PC-9 (cell line): Measurements from ENCODE around the gene NUP35. TPM values are rescaled to one million over a fixed set of nuclear protein-coding genes. Genes with fewer than 3 reads are reported as not detected.
A peak's percentile ranks its signal among the peaks of the same experiment; 100 is the strongest.

Source experiments
- BruUV-seq: library from RNA; stranded (reverse); fragments of 400-500 nt; replicated peaks from 2 replicates; lab custom pipeline; 2021; lab: Mats Ljungman, UMichigan
- CTCF ChIA-PET: fragments of 300-600 bp; sonication (Branson Sonifier 250); formaldehyde crosslinking; loops from one replicate; lab custom pipeline; 2022; ENCODE audit warnings: antibody characterized with exemption; lab: Charles Lee
- POLR2A ChIA-PET: fragments of 300-600 bp; sonication (Branson Sonifier 250); formaldehyde crosslinking; loops from one replicate; lab custom pipeline; 2022; ENCODE audit warnings: antibody characterized with exemption; ENCODE audit not compliant: unreplicated experiment; lab: Charles Lee
- DNase-seq, 2 experiments: peaks; one replicate each; pipeline versions ENCODE4 v3.0.0 to v3.0.0-alpha.2; 2015 to 2022; ENCODE audit warnings: mixed read lengths in 1 of 2
- H2AFZ ChIP-seq: fragments of 200-600 bp; sonication (generic); 2 replicates; pipeline ENCODE4 v1.8.1; 2017; ENCODE audit warnings: antibody characterized with exemption
- H3F3A ChIP-seq: fragments of 200-600 bp; sonication (generic); 2 replicates; pipeline ENCODE4 v1.8.1; 2017; ENCODE audit warnings: antibody characterized with exemption, mild to moderate bottlenecking, low read depth; ENCODE audit not compliant: insufficient read depth
- H3K27ac ChIP-seq: fragments of 200-600 bp; sonication (generic); 2 replicates; pipeline ENCODE4 v1.6.1; 2016; ENCODE audit warnings: mixed run types
- H3K27me3 ChIP-seq: fragments of 200-600 bp; sonication (generic); 2 replicates; pipeline ENCODE4 v1.6.1; 2016; ENCODE audit warnings: low read depth, mixed run types; ENCODE audit not compliant: insufficient read depth
- H3K36me3 ChIP-seq: fragments of 200-600 bp; sonication (generic); 2 replicates; pipeline ENCODE4 v1.6.1; 2016; ENCODE audit warnings: low read depth, mixed run types
- H3K4me1 ChIP-seq: fragments of 200-600 bp; sonication (generic); replicated peaks from 2 replicates; pipeline ENCODE4 v1.6.1; 2016; ENCODE audit warnings: mixed run types; ENCODE audit not compliant: insufficient read depth
- H3K4me2 ChIP-seq: fragments of 200-600 bp; sonication (generic); 2 replicates; pipeline ENCODE4 v1.6.1; 2017; ENCODE audit warnings: mixed run types
- H3K4me3 ChIP-seq: fragments of 200-600 bp; sonication (generic); 2 replicates; pipeline ENCODE4 v1.6.1; 2016; ENCODE audit warnings: mixed run types
- H3K79me2 ChIP-seq: fragments of 200-600 bp; sonication (generic); 2 replicates; pipeline ENCODE4 v1.6.1; 2017; ENCODE audit warnings: low read depth, mixed run types
- H3K9me2 ChIP-seq: fragments of 200-600 bp; sonication (generic); 2 replicates; pipeline ENCODE4 v1.8.1; 2017; ENCODE audit warnings: mild to moderate bottlenecking; ENCODE audit not compliant: insufficient read depth
- H3K9me3 ChIP-seq: fragments of 200-600 bp; sonication (generic); 2 replicates; pipeline ENCODE4 v1.8.1; 2016; ENCODE audit warnings: low read depth; ENCODE audit not compliant: insufficient read depth
- H4K20me1 ChIP-seq: fragments of 200-600 bp; sonication (generic); 2 replicates; pipeline ENCODE4 v1.8.1; 2017; ENCODE audit not compliant: insufficient read depth
- EZH2 ChIP-seq: fragments of 200-600 bp; sonication (generic); IDR thresholded peaks from 2 replicates; pipeline ENCODE4 v1.8.0; 2017; ENCODE audit warnings: antibody characterized with exemption, low read depth
- intact Hi-C: fragments of 100-400 bp; cut with micrococcal nuclease; formaldehyde crosslinking; loops from one replicate; pipeline ENCODE4 v1.10.0; 2022; ENCODE audit not compliant: unreplicated experiment
- total RNA-seq: library from RNA; stranded (reverse); gene quantifications from 2 replicates; pipeline ENCODE4 v1.2.3, GENCODE V29; 2021
- TF ChIP-seq, protein P1 (sequence below): fragments of 200-600 bp; sonication (generic); conservative IDR thresholded peaks from 2 replicates; pipeline ENCODE4 v1.6.1; 2017; ENCODE audit warnings: mixed run types, antibody characterized with exemption, mild to moderate bottlenecking, moderate library complexity

Gene NUP35
- total RNA-seq, 1 experiment from 2014 or later, result 35.5 TPM

DNA sequence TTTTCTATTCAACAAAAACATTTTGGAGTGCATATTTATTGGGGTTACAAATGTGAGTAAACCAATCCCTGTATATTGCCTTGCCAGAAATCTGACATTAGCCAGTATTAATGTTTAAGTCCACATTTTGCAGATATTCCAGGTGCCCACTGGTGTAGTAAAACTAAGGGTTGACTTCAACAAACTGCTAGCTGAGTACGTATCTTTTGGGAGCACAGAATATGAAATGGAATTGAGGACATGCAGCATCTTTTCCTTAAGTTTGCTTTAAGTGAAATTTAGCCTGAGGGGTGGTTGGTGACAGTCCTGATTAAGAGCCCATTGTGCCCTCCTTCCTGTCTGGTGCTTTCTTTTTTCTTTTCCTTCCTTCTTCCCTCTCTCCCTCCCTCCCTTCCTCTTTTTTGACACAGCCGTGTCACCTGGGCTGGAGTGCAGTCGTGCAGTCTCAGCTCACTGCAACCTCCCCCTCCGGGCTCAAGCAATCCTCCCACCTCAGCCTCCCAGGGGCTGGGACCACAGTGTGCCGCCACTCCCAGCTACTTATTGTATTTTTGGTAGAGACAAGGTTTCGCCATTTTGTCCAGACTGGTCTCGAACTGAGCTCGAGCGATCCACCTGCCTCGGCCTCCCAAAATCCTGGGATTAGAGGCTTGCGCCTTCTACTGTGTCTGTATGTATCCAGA lies 1.6 kb downstream of the NUP35 start:
- Histone ChIP-seq H3K9me2 (no peaks in the 10 kb centered on the region), H3K27me3 (no peaks in the 10 kb centered on the region), H3F3A (peaks cover 14% of the 10 kb centered on the region), H3K27ac (peak overlapping the region; percentile 82; the same call in 1 of the 2 replicates), H3K9me3 (no peaks in the 10 kb centered on the region), H3K79me2 (peaks cover 60% of the 10 kb centered on the region), H3K4me2 (peak overlapping the region; percentile 86), H4K20me1 (peaks cover 13% of the 10 kb centered on the region), H3K4me1 (peaks cover 30% of the 10 kb centered on the region), H3K36me3 (peaks cover 14% of the 10 kb centered on the region), H2AFZ (no peak overlapping the region), H3K4me3 (peak overlapping the region; percentile 62)
- TF ChIP-seq, protein P1, sequence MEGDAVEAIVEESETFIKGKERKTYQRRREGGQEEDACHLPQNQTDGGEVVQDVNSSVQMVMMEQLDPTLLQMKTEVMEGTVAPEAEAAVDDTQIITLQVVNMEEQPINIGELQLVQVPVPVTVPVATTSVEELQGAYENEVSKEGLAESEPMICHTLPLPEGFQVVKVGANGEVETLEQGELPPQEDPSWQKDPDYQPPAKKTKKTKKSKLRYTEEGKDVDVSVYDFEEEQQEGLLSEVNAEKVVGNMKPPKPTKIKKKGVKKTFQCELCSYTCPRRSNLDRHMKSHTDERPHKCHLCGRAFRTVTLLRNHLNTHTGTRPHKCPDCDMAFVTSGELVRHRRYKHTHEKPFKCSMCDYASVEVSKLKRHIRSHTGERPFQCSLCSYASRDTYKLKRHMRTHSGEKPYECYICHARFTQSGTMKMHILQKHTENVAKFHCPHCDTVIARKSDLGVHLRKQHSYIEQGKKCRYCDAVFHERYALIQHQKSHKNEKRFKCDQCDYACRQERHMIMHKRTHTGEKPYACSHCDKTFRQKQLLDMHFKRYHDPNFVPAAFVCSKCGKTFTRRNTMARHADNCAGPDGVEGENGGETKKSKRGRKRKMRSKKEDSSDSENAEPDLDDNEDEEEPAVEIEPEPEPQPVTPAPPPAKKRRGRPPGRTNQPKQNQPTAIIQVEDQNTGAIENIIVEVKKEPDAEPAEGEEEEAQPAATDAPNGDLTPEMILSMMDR, result no peak
- no peak for TF ChIP-seq EZH2
- intact Hi-C loops, result loop anchor here (10.0 kb wide), 1 partner anchor 211 kb away; no protein-coding TSS in a partner anchor
- CTCF ChIA-PET, result no interaction called here
- BruUV-seq, result no TSS peak
- POLR2A ChIA-PET, result interaction anchor here (0.6 kb wide), 1 partner anchor 889 kb away, joined by 3 read pairs; no protein-coding TSS in a partner anchor
- no peak for DNase-seq

DNA sequence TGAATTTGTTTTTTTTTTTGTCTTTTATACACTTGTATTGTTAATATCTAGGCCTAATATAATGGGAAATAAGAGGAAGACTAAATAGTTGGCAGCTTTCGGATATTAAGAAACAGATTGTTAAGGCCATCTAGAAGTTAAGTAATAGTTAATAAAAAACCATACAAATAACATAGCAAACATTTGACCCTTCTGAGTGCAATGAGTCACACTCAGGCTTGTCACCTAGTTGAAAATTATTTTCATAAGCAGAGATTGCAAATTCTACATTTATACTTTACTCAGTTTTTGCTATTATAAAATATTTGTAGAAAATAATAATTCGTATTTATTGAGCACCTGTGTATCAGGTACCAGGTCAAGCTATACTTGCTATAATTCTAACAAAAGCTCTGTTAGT lies 2.4 kb downstream of the NUP35 start:
- H3F3A ChIP-seq, result peaks cover 14% of the 10 kb centered on the region
- H3K27me3 ChIP-seq, result no peaks in the 10 kb centered on the region
- ChIA-PET CTCF (no interaction called here), POLR2A (no interaction called here)
- H3K79me2 ChIP-seq, result peaks cover 68% of the 10 kb centered on the region
- no peak for DNase-seq
- no peak overlapping the region for H3K27ac ChIP-seq
- no peak overlapping the region for H2AFZ ChIP-seq
- no TSS peak for BruUV-seq
- H3K4me2 ChIP-seq, result peak overlapping the region; percentile 86
- intact Hi-C loops, result loop anchor here (10.0 kb wide), 1 partner anchor 212 kb away; no protein-coding TSS in a partner anchor
- peaks cover 30% of the 10 kb centered on the region for H3K4me1 ChIP-seq
- H3K9me3 ChIP-seq, result no peaks in the 10 kb centered on the region
- peak overlapping the region; percentile 62; the same call in 1 of the 2 replicates for H3K4me3 ChIP-seq
- TF ChIP-seq, protein P1, result no peak
- TF ChIP-seq EZH2, result no peak
- peaks cover 19% of the 10 kb centered on the region for H4K20me1 ChIP-seq
- peaks cover 22% of the 10 kb centered on the region for H3K36me3 ChIP-seq
- no peaks in the 10 kb centered on the region for H3K9me2 ChIP-seq

DNA sequence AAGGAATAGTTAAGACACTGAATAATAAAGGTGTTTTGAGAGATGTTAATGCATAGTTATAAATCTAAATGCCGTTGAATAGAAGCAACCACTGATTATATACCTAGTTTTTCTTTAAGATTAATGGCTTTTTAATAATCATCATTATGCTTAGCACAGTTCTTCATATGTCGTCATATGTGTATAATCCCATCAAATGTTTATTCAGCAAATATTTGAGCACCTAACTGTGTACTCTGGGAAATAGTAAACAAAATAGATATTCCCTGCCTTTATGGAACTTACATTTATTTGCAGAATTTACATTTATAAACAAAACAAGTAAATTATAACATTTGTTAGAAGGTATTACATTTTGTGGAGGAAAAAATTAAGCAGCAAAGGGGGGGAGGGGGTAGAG lies 9.8 kb downstream of the NUP35 start:
- BruUV-seq, result no TSS peak
- H4K20me1 ChIP-seq, result peaks cover 9% of the 10 kb centered on the region
- TF ChIP-seq, protein P1, result no peak
- TF ChIP-seq EZH2, result no peak
- H3K27ac ChIP-seq, result no peak overlapping the region
- H3K36me3 ChIP-seq, result peaks cover 54% of the 10 kb centered on the region
- H3K4me2 ChIP-seq, result no peak overlapping the region
- ChIA-PET POLR2A (no interaction called here), CTCF (no interaction called here)
- H3K4me1 ChIP-seq, result no peaks in the 10 kb centered on the region
- H3K9me2 ChIP-seq, result no peaks in the 10 kb centered on the region
- H3K27me3 ChIP-seq, result no peaks in the 10 kb centered on the region
- intact Hi-C loops, result no loop called here
- no peaks in the 10 kb centered on the region for H3K9me3 ChIP-seq
- H2AFZ ChIP-seq, result no peak overlapping the region
- no peak for DNase-seq
- H3F3A ChIP-seq, result no peaks in the 10 kb centered on the region
- no peak overlapping the region for H3K4me3 ChIP-seq
- H3K79me2 ChIP-seq, result peaks cover 60% of the 10 kb centered on the region
